Stimulated activated CD8-positive, alpha-beta memory T cell treated with anti-CD3 and anti-CD28 coated beads, Interleukin-2, amount 100 ng/mL, for 1 hour (primary cell): Measurements from ENCODE around the gene DLX2.

Experiments
- DNase-seq, 2 donors: peaks; one replicate each; pipeline ENCODE4 v3.0.0-alpha.2; 2020; ENCODE audit warnings: low read depth in 2 of 2

DLX2 gene

GRCh38 chr2:172053486-172053885 lies 49.2 kb downstream of the DLX2 start:
- no peak for DNase-seq

GRCh38 chr2:172052000-172052983 lies 50.4 kb downstream of the DLX2 start:
- DNase-seq: no peak

DNA sequence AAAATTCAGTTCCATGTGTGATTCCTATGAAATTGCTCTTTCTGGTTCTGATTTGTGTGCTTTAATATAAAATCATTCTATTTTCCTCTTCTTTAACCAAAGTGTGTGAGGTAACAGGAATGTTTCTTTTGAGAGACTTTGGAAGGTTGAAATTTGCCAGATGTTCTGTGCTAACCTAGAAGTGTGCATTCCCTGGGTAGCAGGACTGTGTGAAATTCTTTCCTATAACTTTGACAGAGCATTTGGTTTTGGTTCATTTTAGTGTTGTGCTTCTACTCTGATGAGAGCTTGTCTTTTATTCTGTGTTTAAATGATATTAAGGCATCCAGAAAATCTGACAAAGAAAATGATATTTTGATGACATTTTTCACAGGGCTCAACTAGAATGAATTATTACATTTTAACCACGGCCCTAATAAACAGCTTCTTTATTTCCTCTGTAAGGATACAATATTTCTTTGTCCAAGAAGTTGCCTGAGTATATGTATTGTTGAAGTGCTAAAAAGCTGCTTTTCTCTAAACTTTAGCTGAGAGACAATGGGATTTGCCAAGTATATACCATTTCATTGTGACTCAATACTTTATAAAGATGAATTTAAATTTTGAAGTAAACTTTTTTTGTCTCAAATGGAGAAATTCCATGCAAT lies 52.1 kb downstream of the DLX2 start:
- no peak for DNase-seq

- DNase-seq: no peak
These were observed 53.1 kb downstream of the DLX2 start for GRCh38 chr2:172049567-172050120.
